DOHH2 (cell line): ENCODE data around the gene REC8.

ENCODE experiments used
- CTCF ChIP-seq: fragments of 200-600 bp; sonication (generic); IDR thresholded peaks from one replicate; pipeline ENCODE4 v1.5.1; 2014; ENCODE audit warnings: antibody characterized with exemption, mild to moderate bottlenecking, low read depth, low read length; ENCODE audit not compliant: poor library complexity, severe bottlenecking
- EZH2phosphoT487 ChIP-seq: fragments of 200-600 bp; sonication (generic); IDR thresholded peaks from 2 replicates; pipeline ENCODE4 v1.6.1; 2017; ENCODE audit warnings: borderline replicate concordance, mild to moderate bottlenecking, antibody characterized with exemption, low read length, moderate library complexity, mixed read lengths

- TF ChIP-seq CTCF (no peak), EZH2phosphoT487 (no peak)
Observed at GRCh38 chr14:24155100-24155499, 16.8 kb upstream of the REC8 start.
